HepG2 (cell line): ENCODE results near the gene GRID1. TPM values are rescaled to one million over a fixed set of nuclear protein-coding genes. Genes with fewer than 3 reads are reported as not detected.

Experiments
- ATAC-seq: fragments of 200-7000 bp; cut with Tn5 transposase; 3 replicates; pipeline ENCODE4 v1.9.1; 2020; ENCODE audit warnings: mild to moderate bottlenecking, moderate library complexity
- BruUV-seq: library from RNA; stranded (reverse); fragments of 400-500 nt; replicated peaks from 2 replicates; lab custom pipeline; 2021; lab: Mats Ljungman, UMichigan
- CTCF ChIA-PET: fragments of 300-600 bp; formaldehyde crosslinking; extraction: SDS; loops from one replicate; lab custom pipeline; 2021; ENCODE audit warnings: low total read pairs, inconsistent platforms, low intra/inter-chr PET ratio; lab: Yijun Ruan, JAX
- POLR2A ChIA-PET: fragments of 350-600 bp; sonication (Branson Sonifier 250); formaldehyde crosslinking; loops from one replicate; lab custom pipeline; 2020; ENCODE audit warnings: antibody characterized with exemption, inconsistent platforms; lab: Yijun Ruan, JAX
- DNase-seq: peaks from one replicate; pipeline ENCODE4 v3.0.0-alpha.2; 2015; ENCODE audit warnings: low spot score
- FAIRE-seq: peaks from 3 replicates; lab custom pipeline; 2011; peaks lifted over from hg19 to GRCh38; lab: Jason Lieb, UNC
- H2AFZ ChIP-seq: one replicate; pipeline ENCODE4 v1.6.1; 2011; ENCODE audit warnings: low read length, inconsistent platforms
- H3K27ac ChIP-seq: fragments of 300-600 bp; 3 replicates; pipeline ENCODE4 v1.8.0; 2011; ENCODE audit warnings: mixed run types, mild to moderate bottlenecking, mixed read lengths, low read length, inconsistent platforms; ENCODE audit not compliant: insufficient read depth; ENCODE audit errors: extremely low read length
- H3K27me3 ChIP-seq, 2 experiments: fragments of 200-600 bp in 1 of 2; 2 replicates in 1 of 2; 3 replicates in 1 of 2; pipeline versions ENCODE4 v1.6.0 to v1.8.0; 2011; ENCODE audit warnings: low read length in 2 of 2, mild to moderate bottlenecking in 2 of 2, moderate library complexity in 2 of 2, inconsistent platforms in 1 of 2; ENCODE audit not compliant: insufficient read depth in 2 of 2, control insufficient read depth in 1 of 2
- H3K36me3 ChIP-seq, 2 experiments: fragments of 200-600 bp in 1 of 2; replicated peaks in 1 of 2; 2 replicates in 1 of 2; 3 replicates in 1 of 2; pipeline versions ENCODE4 v1.5.1 to v1.8.0; 2011; ENCODE audit warnings: low read length in 2 of 2, inconsistent platforms in 1 of 2; ENCODE audit not compliant: insufficient read depth in 2 of 2, control insufficient read depth in 1 of 2
- H3K4me1 ChIP-seq: 2 replicates; pipeline ENCODE4 v1.5.1; 2012; ENCODE audit warnings: low read length, inconsistent platforms; ENCODE audit not compliant: insufficient read depth
- H3K4me2 ChIP-seq: 2 replicates; pipeline ENCODE4 v1.6.0; 2011; ENCODE audit warnings: low read depth, low read length, inconsistent platforms
- H3K4me3 ChIP-seq, 3 experiments: fragments of 200-600 bp in 1 of 3; sonication (generic), shearing (Covaris generic) in 1 of 3; replicated peaks in 1 of 3; 2 replicates each; pipeline ENCODE4 v1.5.1; 2011 to 2016; ENCODE audit warnings: low read length in 3 of 3, inconsistent platforms in 2 of 3, low read depth in 2 of 3, mild to moderate bottlenecking in 2 of 3, control low read depth in 1 of 3, mixed read lengths in 1 of 3; ENCODE audit not compliant: insufficient read depth in 1 of 3
- H3K79me2 ChIP-seq: one replicate; pipeline ENCODE4 v1.6.1; 2011; ENCODE audit warnings: low read length, inconsistent platforms; ENCODE audit not compliant: insufficient read depth
- H3K9ac ChIP-seq: 2 replicates; pipeline ENCODE4 v1.6.0; 2011; ENCODE audit warnings: mild to moderate bottlenecking, low read depth, low read length, inconsistent platforms; ENCODE audit not compliant: insufficient read depth
- H3K9me3 ChIP-seq: 2 replicates; pipeline ENCODE4 v1.5.1; 2012; ENCODE audit warnings: mild to moderate bottlenecking, low read length
- H4K20me1 ChIP-seq: 2 replicates; pipeline ENCODE4 v1.6.0; 2011; ENCODE audit warnings: inconsistent platforms, mild to moderate bottlenecking, low read length, moderate library complexity; ENCODE audit not compliant: insufficient read depth
- AFF4 ChIP-seq: sonication (generic); formaldehyde crosslinking; IDR thresholded peaks from 2 replicates; pipeline ENCODE4 v1.4.0; 2020; ENCODE audit warnings: missing genetic modification reagents
- ARNTL ChIP-seq: sonication (generic); formaldehyde crosslinking; IDR thresholded peaks from 2 replicates; pipeline ENCODE4 v1.4.0; 2020; ENCODE audit warnings: mild to moderate bottlenecking, missing genetic modification reagents
- FOXC1 ChIP-seq: sonication (generic); formaldehyde crosslinking; IDR thresholded peaks from 2 replicates; pipeline ENCODE4 v1.8.0; 2022; ENCODE audit warnings: mild to moderate bottlenecking, missing genetic modification reagents, borderline replicate concordance
- KLF15 ChIP-seq: sonication (generic); formaldehyde crosslinking; IDR thresholded peaks from 2 replicates; pipeline ENCODE4 v1.8.1; 2023; ENCODE audit warnings: borderline replicate concordance, mild to moderate bottlenecking, inconsistent platforms, missing genetic modification reagents, mixed read lengths
- PPARG ChIP-seq: conservative IDR thresholded peaks from 2 replicates; pipeline ENCODE4 v1.6.1; 2016; ENCODE audit warnings: missing biosample characterization, missing genetic modification reagents
- SALL1 ChIP-seq: sonication (generic); formaldehyde crosslinking; IDR thresholded peaks from 2 replicates; pipeline ENCODE4 v1.8.0; 2022; ENCODE audit warnings: mild to moderate bottlenecking, missing genetic modification reagents
- SP4 ChIP-seq: sonication (generic); formaldehyde crosslinking; IDR thresholded peaks from 2 replicates; pipeline ENCODE4 v1.8.1; 2023; ENCODE audit warnings: mild to moderate bottlenecking, missing genetic modification reagents
- ZBTB33 ChIP-seq: sonication (generic); formaldehyde crosslinking; IDR thresholded peaks from 2 replicates; pipeline ENCODE4 v1.4.0; 2020; ENCODE audit warnings: missing genetic modification reagents
- ZBTB7A ChIP-seq: sonication (generic); formaldehyde crosslinking; IDR thresholded peaks from 2 replicates; pipeline ENCODE4 v1.8.0; 2022; ENCODE audit warnings: mild to moderate bottlenecking, missing genetic modification reagents
- ZNF124 ChIP-seq: sonication (generic); formaldehyde crosslinking; IDR thresholded peaks from 2 replicates; pipeline ENCODE4 v1.4.0; 2020; ENCODE audit warnings: missing genetic modification reagents
- ZNF382 ChIP-seq: sonication (generic); formaldehyde crosslinking; IDR thresholded peaks from 2 replicates; pipeline ENCODE4 v1.5.0; 2020; ENCODE audit warnings: missing genetic modification reagents, mild to moderate bottlenecking, borderline replicate concordance
- ZNF451 ChIP-seq: sonication (generic); formaldehyde crosslinking; IDR thresholded peaks from 2 replicates; pipeline ENCODE4 v1.5.0; 2020; ENCODE audit warnings: mild to moderate bottlenecking, missing genetic modification reagents
- ZNF546 ChIP-seq: sonication (generic); formaldehyde crosslinking; conservative IDR thresholded peaks from 2 replicates; pipeline ENCODE4 v1.8.1; 2023; ENCODE audit warnings: mild to moderate bottlenecking, missing genetic modification reagents
- ZNF563 ChIP-seq: sonication (generic); formaldehyde crosslinking; IDR thresholded peaks from 2 replicates; pipeline ENCODE4 v1.8.0; 2022; ENCODE audit warnings: mild to moderate bottlenecking, moderate library complexity, missing genetic modification reagents
- ZNF773 ChIP-seq: sonication (generic); formaldehyde crosslinking; IDR thresholded peaks from 2 replicates; pipeline ENCODE4 v1.4.0; 2020; ENCODE audit warnings: missing genetic modification reagents, borderline replicate concordance
- ZZZ3 ChIP-seq: sonication (generic); formaldehyde crosslinking; IDR thresholded peaks from 2 replicates; pipeline ENCODE4 v1.4.0; 2020; ENCODE audit warnings: missing genetic modification reagents, mild to moderate bottlenecking, borderline replicate concordance
- WGBS: methylation state at CpG from one replicate; pipeline ENCODE4 v1.1.6; 2017; ENCODE audit warnings: low lambda C conversion rate; 5-methylcytosine and 5-hydroxymethylcytosine counted together
- in situ Hi-C: cut with HindIII; loops from 2 replicates; pipeline ENCODE4 v1.10.0; 2017; ENCODE audit warnings: low pct_unique_long_range_greater_than_20kb; ENCODE audit not compliant: extremely low pct_ligation_motif_present
- intact Hi-C: fragments of 100-400 bp; cut with micrococcal nuclease; formaldehyde crosslinking; loops from one replicate; pipeline ENCODE4 v1.10.0; 2022; ENCODE audit not compliant: unreplicated experiment
- polyA plus RNA-seq, 8 experiments: library from polyadenylated mRNA; depleted of rRNA in 3 of 8; stranded (reverse) in 7 of 8; unstranded in 1 of 8; fragments of >200 nt; fragmentation: Illumina TruSeq in 4 of 8; extraction: Trizol in 4 of 8; gene quantifications; 2 replicates each; pipeline versions ENCODE4 v1.2.1 to v1.2.3, GENCODE V29; 2011 to 2016; ENCODE audit warnings: low read depth in 4 of 8, missing spikeins in 1 of 8, mixed read lengths in 1 of 8; ENCODE audit not compliant: insufficient read depth in 1 of 8
- total RNA-seq, 5 experiments: library from RNA; depleted of rRNA; stranded (reverse); fragments of >200 nt; fragmentation: Illumina TruSeq; extraction: Trizol; gene quantifications; 2 replicates each; pipeline ENCODE4 v1.2.3, GENCODE V29; 2016; ENCODE audit warnings: low read depth in 1 of 5

GRID1 gene
- total and polyA plus RNA-seq, 2 of the 13 experiments (the other 11 are each of a cell fraction or from before 2014, with no cell fraction given), result 0.05 TPM; not detected in 1

- H3K4me3 ChIP-seq, result no peak overlapping the region
- no peaks in the 10 kb centered on the region for H3K36me3 ChIP-seq
- H4K20me1 ChIP-seq, result peaks cover 5% of the 10 kb centered on the region; the same call in 1 of the 2 replicates
- H3K9ac ChIP-seq, result no peak overlapping the region
- ChIA-PET CTCF (no interaction called here), POLR2A (no interaction called here)
- WGBS, result 100% methylated on average over 1 of the region's 4 CpGs
- intact Hi-C loops, result no loop called here
- in situ Hi-C loops, result no loop called here
- no peak overlapping the region for H2AFZ ChIP-seq
- ATAC-seq, result no peak
- no peak for DNase-seq
- H3K27me3 ChIP-seq, result peaks cover 7 to 39% of the 10 kb centered on the region in 2 experiments; a peak in 4 of 5 replicates
- H3K79me2 ChIP-seq, result no peaks in the 10 kb centered on the region
- H3K9me3 ChIP-seq, result no peaks in the 10 kb centered on the region
- no peaks in the 10 kb centered on the region for H3K4me1 ChIP-seq
- no peak overlapping the region for H3K27ac ChIP-seq
- H3K4me2 ChIP-seq, result no peak overlapping the region
- TF ChIP-seq SALL1, result no peak
- no peak for TF ChIP-seq ZBTB33 (CRISPR knock-in tag)
- no peak for TF ChIP-seq ZNF124 (CRISPR knock-in tag)
- no peak for TF ChIP-seq ZNF773 (CRISPR knock-in tag)
- TF ChIP-seq ZNF451 (CRISPR knock-in tag), result no peak
- no peak for TF ChIP-seq PPARG
- TF ChIP-seq ZNF382 (CRISPR knock-in tag), result no peak
- TF ChIP-seq AFF4, result no peak
- no peak for TF ChIP-seq ARNTL (CRISPR knock-in tag)
- no peak for TF ChIP-seq ZZZ3 (CRISPR knock-in tag)
- TF ChIP-seq FOXC1, result no peak
- no peak for TF ChIP-seq ZNF546 (CRISPR knock-in tag)
- no peak for TF ChIP-seq KLF15 (CRISPR knock-in tag)
- TF ChIP-seq SP4 (CRISPR knock-in tag), result no peak
- no peak for TF ChIP-seq ZNF563 (CRISPR knock-in tag)
- no peak for TF ChIP-seq ZBTB7A (CRISPR knock-in tag)
- no peak for FAIRE-seq
- no TSS peak for BruUV-seq
These were observed 21.2 kb downstream of the GRID1 start for GRCh38 chr10:86345296-86345858.
